OCI-LY7 (cell line): ENCODE results near the gene HEATR5A. TPM values are rescaled to one million over a fixed set of nuclear protein-coding genes. Genes with fewer than 3 reads are reported as not detected.

Source experiments
- BruUV-seq: library from RNA; stranded (reverse); fragments of 400-500 nt; replicated peaks from 2 replicates; lab custom pipeline; 2021; lab: Mats Ljungman, UMichigan
- CTCF ChIA-PET: fragments of 300-600 bp; sonication (Branson Sonifier 250); formaldehyde crosslinking; loops from one replicate; lab custom pipeline; 2022; ENCODE audit warnings: antibody characterized with exemption; ENCODE audit not compliant: unreplicated experiment; lab: Charles Lee
- POLR2A ChIA-PET: fragments of 300-600 bp; sonication (Branson Sonifier 250); formaldehyde crosslinking; loops from one replicate; lab custom pipeline; 2022; ENCODE audit warnings: antibody characterized with exemption; lab: Charles Lee
- DNase-seq: peaks from one replicate; pipeline ENCODE4 v3.0.0-alpha.2; 2015; ENCODE audit warnings: low spot score
- H2AFZ ChIP-seq: fragments of 200-600 bp; sonication (generic), shearing (Covaris generic); 2 replicates; pipeline ENCODE4 v1.6.1; 2014; ENCODE audit warnings: mild to moderate bottlenecking, antibody characterized with exemption, low read length, moderate library complexity
- H3K27ac ChIP-seq: fragments of 200-600 bp; sonication (generic); 2 replicates; pipeline ENCODE4 v1.5.1; 2014; ENCODE audit warnings: mixed run types, low read depth, mild to moderate bottlenecking, moderate library complexity, low read length, inconsistent platforms; ENCODE audit not compliant: poor library complexity, severe bottlenecking
- H3K36me3 ChIP-seq: fragments of 200-600 bp; sonication (generic); 2 replicates; pipeline ENCODE4 v1.6.1; 2014; ENCODE audit warnings: mild to moderate bottlenecking, antibody characterized with exemption, low read length, moderate library complexity, mixed read lengths; ENCODE audit not compliant: insufficient read depth
- H3K4me1 ChIP-seq: fragments of 200-600 bp; sonication (generic); 2 replicates; pipeline ENCODE4 v1.5.1; 2014; ENCODE audit warnings: mild to moderate bottlenecking, low read length; ENCODE audit not compliant: insufficient read depth, poor library complexity, severe bottlenecking
- H3K4me2 ChIP-seq: fragments of 200-600 bp; sonication (generic); 2 replicates; pipeline ENCODE4 v1.6.1; 2014; ENCODE audit warnings: mild to moderate bottlenecking, low read length
- H3K4me3 ChIP-seq: fragments of 200-600 bp; sonication (generic); 2 replicates; pipeline ENCODE4 v1.5.1; 2014; ENCODE audit warnings: mild to moderate bottlenecking, low read depth, low read length; ENCODE audit not compliant: poor library complexity, severe bottlenecking
- H3K79me2 ChIP-seq: fragments of 200-600 bp; sonication (generic); 2 replicates; pipeline ENCODE4 v1.6.1; 2016; ENCODE audit warnings: low read depth, mild to moderate bottlenecking, low read length, moderate library complexity, mixed read lengths; ENCODE audit not compliant: insufficient read depth
- H3K9me2 ChIP-seq: fragments of 200-600 bp; sonication (generic); 2 replicates; pipeline ENCODE4 v1.6.1; 2016; ENCODE audit warnings: mild to moderate bottlenecking, low read length, mixed read lengths; ENCODE audit not compliant: insufficient read depth
- H3K9me3 ChIP-seq: fragments of 200-600 bp; sonication (generic); 2 replicates; pipeline ENCODE4 v1.6.1; 2014; ENCODE audit warnings: mild to moderate bottlenecking, mixed run types, low read length, mixed read lengths
- H4K20me1 ChIP-seq: fragments of 200-600 bp; sonication (generic); 2 replicates; pipeline ENCODE4 v1.6.1; 2014; ENCODE audit warnings: mild to moderate bottlenecking, antibody characterized with exemption, low read length, moderate library complexity, mixed read lengths; ENCODE audit not compliant: insufficient read depth
- CTCF ChIP-seq: fragments of 200-600 bp; sonication (generic); conservative IDR thresholded peaks from 2 replicates; pipeline ENCODE4 v1.5.1; 2014; ENCODE audit warnings: mild to moderate bottlenecking, antibody characterized with exemption, low read length, moderate library complexity, mixed read lengths
- EZH2phosphoT487 ChIP-seq: fragments of 200-600 bp; sonication (generic); IDR thresholded peaks from 2 replicates; pipeline ENCODE4 v1.6.1; 2018; ENCODE audit warnings: low read depth, borderline replicate concordance, mild to moderate bottlenecking, mixed run types, antibody characterized with exemption, low read length, moderate library complexity, mixed read lengths
- intact Hi-C: fragments of 100-400 bp; cut with micrococcal nuclease; formaldehyde crosslinking; loops from one replicate; pipeline ENCODE4 v1.10.0; 2022; ENCODE audit not compliant: unreplicated experiment
- total RNA-seq, 2 experiments: library from RNA; depleted of rRNA in 1 of 2; stranded (reverse); fragments of >200 nt in 1 of 2; shearing (Covaris generic) in 1 of 2; gene quantifications; 2 replicates each; pipeline ENCODE4 v1.2.3, GENCODE V29; 2014 to 2022

Gene HEATR5A
- total RNA-seq, 2 experiments from 2014 or later: 12.0 to 16.2 TPM

GRCh38 chr14:31269634-31270195, 150.6 kb downstream of the HEATR5A start:
- no peak overlapping the region for H3K4me2 ChIP-seq
- POLR2A ChIA-PET: no interaction called here
- TF ChIP-seq CTCF: no peak
- TF ChIP-seq EZH2phosphoT487: no peak
- no TSS peak for BruUV-seq
- H3K4me1 ChIP-seq: no peaks in the 10 kb centered on the region
- H3K4me3 ChIP-seq: no peak overlapping the region
- H3K79me2 ChIP-seq: no peaks in the 10 kb centered on the region
- 0 out of 2 replicates have a peak, but pooled peaks cover 10% of the 10 kb centered on the region for H3K9me3 ChIP-seq
- no peak overlapping the region for H3K27ac ChIP-seq
- no peaks in the 10 kb centered on the region for H4K20me1 ChIP-seq
- no peaks in the 10 kb centered on the region for H3K9me2 ChIP-seq
- no peak overlapping the region for H2AFZ ChIP-seq
- CTCF ChIA-PET: no interaction called here
- intact Hi-C loops: no loop called here
- no peaks in the 10 kb centered on the region for H3K36me3 ChIP-seq
- DNase-seq: no peak

- BruUV-seq: no TSS peak
- POLR2A ChIA-PET: no interaction called here
- CTCF ChIA-PET: no interaction called here
Observed at GRCh38 chr14:31268216-31268615, 152.1 kb downstream of the HEATR5A start.

More at GRCh38 chr14:31268216-31268615, 152.1 kb downstream of the HEATR5A start:
- TF ChIP-seq CTCF (no peak), EZH2phosphoT487 (no peak)
- Histone ChIP-seq H3K9me3 (0 out of 2 replicates have a peak, but pooled peaks cover 10% of the 10 kb centered on the region), H3K4me3 (no peak overlapping the region), H3K4me2 (no peak overlapping the region), H4K20me1 (no peaks in the 10 kb centered on the region), H3K79me2 (no peaks in the 10 kb centered on the region), H3K27ac (no peak overlapping the region), H3K9me2 (no peaks in the 10 kb centered on the region), H2AFZ (no peak overlapping the region), H3K4me1 (no peaks in the 10 kb centered on the region), H3K36me3 (no peaks in the 10 kb centered on the region)
- DNase-seq: no peak
- intact Hi-C loops: no loop called here
